WI38 (cell line): Measurements from ENCODE around the gene ZNF12.

Source experiments
- H3K4me3 ChIP-seq: 2 replicates; pipeline ENCODE4 v1.5.1; 2011; ENCODE audit warnings: low read depth, mild to moderate bottlenecking, control low read depth, low read length
- CTCF ChIP-seq: IDR thresholded peaks from 2 replicates; pipeline ENCODE4 v1.5.1; 2012; ENCODE audit warnings: low read depth, mild to moderate bottlenecking, control low read depth, low read length

Gene ZNF12

GRCh38 chr7:6658618-6659345 is 48.0 kb downstream of the ZNF12 start:
- H3K4me3 ChIP-seq, result no peak overlapping the region
- no peak for TF ChIP-seq CTCF

GRCh38 chr7:6656413-6656812 is 50.3 kb downstream of the ZNF12 start:
- TF ChIP-seq CTCF, result no peak
- H3K4me3 ChIP-seq, result no peak overlapping the region

GRCh38 chr7:6655636-6656385 is 50.9 kb downstream of the ZNF12 start:
- H3K4me3 ChIP-seq, result no peak overlapping the region
- no peak for TF ChIP-seq CTCF

- H3K4me3 ChIP-seq, result no peak overlapping the region
- no peak for TF ChIP-seq CTCF
These were observed 51.7 kb downstream of the ZNF12 start for GRCh38 chr7:6654842-6655610.

GRCh38 chr7:6654113-6654841 is 52.5 kb downstream of the ZNF12 start:
- TF ChIP-seq CTCF, result no peak
- no peak overlapping the region for H3K4me3 ChIP-seq

- no peak overlapping the region for H3K4me3 ChIP-seq
- no peak for TF ChIP-seq CTCF
These were observed 53.4 kb downstream of the ZNF12 start for GRCh38 chr7:6653071-6654003.
